Renal pelvis (tissue), 12 donors: ENCODE data around the gene HLA-G. TPM values are rescaled to one million over a fixed set of nuclear protein-coding genes. Genes with fewer than 3 reads are reported as not detected.
A peak's percentile ranks its signal among the peaks of the same experiment; 100 is the strongest.
"Not testable (repeated sequence)": the region's sequence is repeated elsewhere in the genome, so short reads cannot be mapped to it uniquely, and the experiment has no call there.

Source experiments
- DNase-seq: peaks from one replicate; pipeline ENCODE4 v3.0.0-alpha.2; 2013
- long read RNA-seq, 16 experiments: transcript quantifications; one replicate each; lab custom pipeline, GENCODE V29; 2026
- polyA plus RNA-seq, 3 donors: library from polyadenylated mRNA; unstranded; fragments of 120-200 nt; gene quantifications; one replicate each; pipeline ENCODE4 v1.2.1, GENCODE V29; 2013; ENCODE audit not compliant: insufficient read length in 3 of 3

HLA-G gene
- polyA plus RNA-seq = 1 to 10 TPM; 2.2 to 6.7 (median 5.7) TPM
- long read RNA-seq, donor 1 = 0 reads
- long read RNA-seq, donor 2 = 0 reads
- long read RNA-seq, donor 3 = 0 reads
- long read RNA-seq, donor 4 = 0 reads
- long read RNA-seq, donor 5 = 0 reads
- long read RNA-seq, donor 6 = 0 reads
- long read RNA-seq, donor 7 = 0 reads
- long read RNA-seq, donor 8 = 0 reads
- long read RNA-seq, donor 9 = 0 reads
- long read RNA-seq, donor 10 = 0 reads
- long read RNA-seq, donor 11 = 0 reads
- long read RNA-seq, donor 12 = 0 reads
- long read RNA-seq, donor 13 = 0 reads
- long read RNA-seq, donor 14 = 0 reads
- long read RNA-seq, donor 15 = 0 reads
- long read RNA-seq, donor 16 = 0 reads

DNA sequence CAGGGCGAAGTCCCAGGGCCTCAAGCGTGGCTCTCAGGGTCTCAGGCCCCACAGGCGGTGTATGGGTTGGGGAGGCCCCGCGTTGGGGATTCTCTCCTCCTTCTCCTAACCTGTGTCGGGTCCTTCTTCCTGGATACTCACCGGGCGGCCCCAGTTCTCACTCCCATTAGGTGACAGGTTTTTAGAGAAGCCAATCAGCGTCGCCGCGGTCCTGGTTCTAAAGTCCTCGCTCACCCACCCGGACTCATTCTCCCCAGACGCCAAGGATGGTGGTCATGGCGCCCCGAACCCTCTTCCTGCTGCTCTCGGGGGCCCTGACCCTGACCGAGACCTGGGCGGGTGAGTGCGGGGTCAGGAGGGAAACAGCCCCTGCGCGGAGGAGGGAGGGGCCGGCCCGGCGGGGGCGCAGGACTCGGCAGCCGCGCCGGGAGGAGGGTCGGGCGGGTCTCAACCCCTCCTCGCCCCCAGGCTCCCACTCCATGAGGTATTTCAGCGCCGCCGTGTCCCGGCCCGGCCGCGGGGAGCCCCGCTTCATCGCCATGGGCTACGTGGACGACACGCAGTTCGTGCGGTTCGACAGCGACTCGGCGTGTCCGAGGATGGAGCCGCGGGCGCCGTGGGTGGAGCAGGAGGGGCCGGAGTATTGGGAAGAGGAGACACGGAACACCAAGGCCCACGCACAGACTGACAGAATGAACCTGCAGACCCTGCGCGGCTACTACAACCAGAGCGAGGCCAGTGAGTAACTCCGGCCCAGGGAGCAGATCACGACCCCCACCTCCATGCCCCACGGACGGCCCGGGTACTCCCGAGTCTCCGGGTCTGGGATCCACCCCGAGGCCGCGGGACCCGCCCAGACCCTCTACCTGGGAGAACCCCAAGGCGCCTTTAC is at the start of gene HLA-G:
TSS of gene HLA-G (plus strand) at position 247 of the 892 bp plus-strand sequence. CDS start at position 267, 20 bp downstream.
- no peak for DNase-seq

- not testable (repeated sequence) for DNase-seq
These were observed 47.5 kb upstream of the HLA-G start for GRCh38 chr6:29780019-29780698.

DNA sequence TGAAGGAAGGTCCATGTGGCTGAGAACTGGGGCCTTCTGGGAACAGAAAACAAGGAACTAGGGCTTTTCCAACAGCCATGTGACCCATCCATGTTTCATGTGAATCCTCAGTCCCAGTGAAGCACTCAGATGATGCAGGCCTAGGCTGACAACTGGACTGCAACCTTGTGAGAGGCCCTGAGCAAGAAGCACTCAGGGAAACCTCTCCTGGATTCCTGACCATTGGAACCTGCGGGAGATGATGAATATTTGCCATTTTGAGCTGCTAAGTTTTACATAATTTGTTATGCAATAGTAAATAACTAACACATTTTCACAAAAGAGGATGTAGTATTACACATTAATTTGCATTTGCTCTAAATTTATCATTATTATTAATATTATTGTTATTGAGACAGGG is 38.4 kb upstream of the HLA-G start:
- DNase-seq = no peak

DNA sequence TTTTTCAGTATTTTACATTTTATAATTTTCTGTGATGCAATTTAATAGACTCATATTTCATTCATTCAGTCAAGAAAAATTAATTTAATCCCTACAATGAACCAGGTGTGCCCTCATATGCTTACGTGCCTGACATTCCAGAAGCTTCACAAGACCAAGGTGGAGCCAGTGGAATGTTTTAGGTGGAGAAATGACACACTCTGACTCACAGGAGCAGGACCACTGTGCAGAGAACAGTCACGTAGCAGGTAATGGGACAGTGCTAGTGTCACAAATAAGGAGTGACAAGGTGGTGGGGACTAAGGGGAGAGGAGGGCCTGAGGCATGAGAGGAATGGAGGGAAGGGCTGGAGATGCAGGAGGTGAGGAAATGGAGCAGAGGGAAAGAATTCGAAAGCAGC is 37.0 kb upstream of the HLA-G start:
- DNase-seq = no peak

DNA sequence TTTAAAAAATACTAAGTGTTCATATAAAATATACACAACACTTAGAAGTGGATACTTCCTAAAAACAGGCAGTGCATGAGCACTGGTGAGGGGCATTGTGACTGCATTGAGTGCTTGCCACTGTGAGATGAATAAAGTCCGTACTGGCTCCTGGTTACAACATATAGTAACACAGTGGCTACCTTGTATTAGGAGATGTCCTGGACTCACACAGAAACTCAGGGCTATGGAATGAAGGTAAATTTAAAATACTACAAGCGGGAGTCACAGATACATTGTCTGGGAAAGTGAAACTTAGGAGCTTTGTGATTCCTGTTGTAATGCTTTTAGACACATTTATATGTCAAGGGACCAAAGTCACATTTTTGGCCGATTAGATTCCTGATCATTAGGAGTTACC is 36.5 kb upstream of the HLA-G start:
- DNase-seq = no peak

- DNase-seq = no peak
These were observed 35.9 kb upstream of the HLA-G start for GRCh38 chr6:29791786-29792122.

- DNase-seq = peak; percentile 3
These were observed 35.2 kb upstream of the HLA-G start for GRCh38 chr6:29792123-29793035.

DNA sequence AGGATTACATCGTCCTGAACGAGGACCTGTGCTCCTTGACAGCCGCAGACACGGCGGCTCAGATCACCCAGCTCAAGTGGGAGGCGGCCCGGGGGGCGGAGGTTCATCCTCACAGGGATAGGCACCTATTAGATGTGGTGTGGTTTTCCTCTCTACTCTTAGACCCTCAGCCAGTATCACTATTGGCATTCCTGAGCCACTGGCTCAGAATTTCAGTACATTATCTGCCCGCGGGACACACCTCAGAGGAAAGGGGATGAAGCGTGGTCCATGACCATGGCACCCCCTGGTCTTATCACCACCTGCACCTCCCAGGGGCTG is 34.6 kb upstream of the HLA-G start:
- DNase-seq = no peak

DNA sequence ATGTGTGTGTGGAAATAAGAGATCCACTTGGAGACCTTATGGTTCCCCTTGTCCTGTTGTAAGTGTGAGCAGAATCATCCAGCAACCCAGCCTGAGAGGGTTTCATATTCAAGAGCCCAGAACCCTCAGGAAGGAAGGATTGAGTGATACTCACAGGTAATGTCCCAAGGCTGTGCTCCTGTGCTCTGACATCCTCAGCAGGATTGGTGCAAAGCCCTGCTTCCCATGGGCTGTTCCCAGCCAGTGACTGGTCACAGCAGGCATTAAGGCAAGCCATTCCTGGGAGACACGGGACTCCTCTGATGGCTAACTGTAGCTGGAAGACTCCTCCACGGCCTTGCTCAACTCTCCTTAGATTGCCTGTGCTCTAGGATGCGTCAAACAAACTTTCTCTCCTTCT is 33.8 kb upstream of the HLA-G start:
- no peak for DNase-seq

DNA sequence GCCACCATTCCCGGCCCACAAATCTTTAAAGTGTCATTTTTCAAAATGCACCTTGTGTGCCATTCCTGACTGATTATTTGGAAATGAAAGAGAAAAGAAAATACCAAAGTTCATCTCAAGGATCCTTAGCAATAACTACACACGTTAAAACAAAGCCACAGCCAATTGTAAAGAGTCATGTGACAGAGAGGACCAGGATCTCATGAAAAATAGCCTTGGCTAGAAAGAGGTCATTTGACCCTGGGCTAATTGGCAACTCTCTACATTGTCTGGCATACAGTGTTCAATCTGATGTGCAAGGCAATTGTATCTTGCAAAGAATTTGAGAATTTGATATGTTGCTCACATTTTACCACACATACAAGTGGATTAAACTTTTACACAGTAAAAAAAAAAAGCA is 31.6 kb upstream of the HLA-G start:
- no peak for DNase-seq

GRCh38 chr6:29797135-29797534 is 30.5 kb upstream of the HLA-G start:
- DNase-seq = no peak

GRCh38 chr6:29797966-29798365 is 29.7 kb upstream of the HLA-G start:
- DNase-seq = no peak

GRCh38 chr6:29800254-29800653 is 27.4 kb upstream of the HLA-G start:
- no peak for DNase-seq

DNA sequence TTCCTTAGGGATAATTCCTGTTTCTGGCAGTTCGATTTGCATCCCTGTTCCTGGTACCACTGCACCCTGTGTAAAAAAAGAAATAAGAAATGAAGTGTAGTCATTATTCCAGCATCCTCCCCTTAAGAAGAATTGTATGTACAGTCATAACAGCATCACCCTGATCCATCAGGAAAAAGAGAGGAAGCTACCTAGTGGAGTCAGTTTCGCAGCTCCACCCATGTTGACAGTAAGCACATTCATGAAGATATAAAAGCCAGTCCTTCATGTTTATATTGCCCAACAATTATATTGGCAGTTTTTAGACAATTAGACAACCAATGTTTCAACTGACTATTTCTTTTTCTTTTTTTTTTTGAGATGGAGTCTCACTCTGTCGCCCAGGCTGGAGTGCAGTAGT is 21.2 kb upstream of the HLA-G start:
- no peak for DNase-seq

- no peak for DNase-seq
These were observed 18.4 kb upstream of the HLA-G start for GRCh38 chr6:29809249-29809648.

GRCh38 chr6:29810371-29810770 is 17.3 kb upstream of the HLA-G start:
- no peak for DNase-seq

DNA sequence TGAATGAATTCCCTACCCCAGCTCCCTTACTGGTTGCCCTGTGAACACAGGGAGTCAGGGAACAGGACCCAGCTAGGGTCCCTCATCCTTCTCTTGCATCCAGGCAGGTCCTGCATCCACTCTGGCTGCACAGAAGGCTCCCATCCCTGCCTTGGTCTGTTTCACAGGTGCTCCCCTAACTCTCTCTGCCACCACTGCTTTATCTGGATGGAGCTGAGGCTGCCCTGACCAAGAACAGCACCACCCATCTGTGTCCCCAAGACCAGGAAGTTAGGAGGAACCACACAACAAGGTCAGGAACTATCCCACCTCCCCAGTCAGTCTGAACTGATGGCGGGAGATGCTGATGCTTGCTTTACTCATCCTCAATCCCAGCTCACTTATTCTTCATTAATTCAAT is 16.2 kb upstream of the HLA-G start:
- no peak for DNase-seq

DNA sequence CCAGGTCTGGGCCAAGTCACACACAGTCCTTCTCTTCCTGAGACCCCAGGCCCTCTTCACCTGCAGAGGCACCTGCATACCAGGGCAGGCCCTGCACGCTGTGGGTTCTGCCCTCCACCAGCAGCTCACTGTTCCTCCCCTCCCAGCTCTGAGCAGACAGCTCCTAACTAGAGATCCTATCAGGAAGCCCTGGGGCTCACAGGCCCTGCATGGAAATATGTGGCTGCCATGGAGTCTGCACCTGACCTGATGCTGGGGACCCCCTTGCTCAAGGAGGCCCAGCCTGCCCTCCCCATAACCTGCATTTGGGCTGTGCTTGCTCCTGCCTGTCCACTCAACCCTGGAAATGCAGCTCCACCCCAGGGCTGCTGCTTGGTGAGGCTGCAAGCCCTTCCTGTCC is 14.6 kb upstream of the HLA-G start:
- no peak for DNase-seq

- DNase-seq = no peak
These were observed 13.8 kb upstream of the HLA-G start for GRCh38 chr6:29813809-29814208.

- no peak for DNase-seq
These were observed 13.1 kb upstream of the HLA-G start for GRCh38 chr6:29814379-29815117.

- no peak for DNase-seq
These were observed 12.4 kb upstream of the HLA-G start for GRCh38 chr6:29815118-29815750.
